ENCODE results near the gene CDKN2AIPNL.
"Not testable (repeated sequence)": the region's sequence is repeated elsewhere in the genome, so short reads cannot be mapped to it uniquely, and the experiment has no call there.

Gene CDKN2AIPNL

DNA sequence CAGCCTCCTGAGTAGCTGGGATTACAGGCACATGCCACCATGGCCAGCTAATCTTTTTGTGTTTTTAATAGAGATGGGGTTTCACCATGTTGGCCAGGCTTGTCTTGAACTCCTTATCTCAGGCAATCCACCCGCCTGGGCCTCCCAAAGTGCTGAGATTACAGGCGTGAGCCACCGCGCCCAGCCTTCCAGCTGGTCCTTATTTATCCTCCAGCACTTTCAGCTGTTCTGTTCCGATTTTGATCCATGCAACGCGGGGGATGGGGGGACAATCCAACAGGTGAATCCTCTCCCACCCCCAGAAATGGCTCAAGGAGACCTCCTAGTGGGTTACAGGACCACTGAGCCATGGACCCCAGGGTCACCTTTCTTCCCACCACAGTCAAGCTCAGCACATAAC, 14.7 kb upstream of the CDKN2AIPNL start:
- no peaks in the 10 kb centered on the region for H4K20me1 ChIP-seq (ENCODE audit: insufficient read depth, low read length)
- H3K9me3 ChIP-seq (ENCODE audit: insufficient read depth, low read length, severe bottlenecking): no peaks in the 10 kb centered on the region
- TF ChIP-seq EZH2 (IDR thresholded peaks at IDR 0.05; ENCODE audit: borderline replicate concordance, low read depth, low read length, severe bottlenecking): no peak
- TF ChIP-seq, protein P1, sequence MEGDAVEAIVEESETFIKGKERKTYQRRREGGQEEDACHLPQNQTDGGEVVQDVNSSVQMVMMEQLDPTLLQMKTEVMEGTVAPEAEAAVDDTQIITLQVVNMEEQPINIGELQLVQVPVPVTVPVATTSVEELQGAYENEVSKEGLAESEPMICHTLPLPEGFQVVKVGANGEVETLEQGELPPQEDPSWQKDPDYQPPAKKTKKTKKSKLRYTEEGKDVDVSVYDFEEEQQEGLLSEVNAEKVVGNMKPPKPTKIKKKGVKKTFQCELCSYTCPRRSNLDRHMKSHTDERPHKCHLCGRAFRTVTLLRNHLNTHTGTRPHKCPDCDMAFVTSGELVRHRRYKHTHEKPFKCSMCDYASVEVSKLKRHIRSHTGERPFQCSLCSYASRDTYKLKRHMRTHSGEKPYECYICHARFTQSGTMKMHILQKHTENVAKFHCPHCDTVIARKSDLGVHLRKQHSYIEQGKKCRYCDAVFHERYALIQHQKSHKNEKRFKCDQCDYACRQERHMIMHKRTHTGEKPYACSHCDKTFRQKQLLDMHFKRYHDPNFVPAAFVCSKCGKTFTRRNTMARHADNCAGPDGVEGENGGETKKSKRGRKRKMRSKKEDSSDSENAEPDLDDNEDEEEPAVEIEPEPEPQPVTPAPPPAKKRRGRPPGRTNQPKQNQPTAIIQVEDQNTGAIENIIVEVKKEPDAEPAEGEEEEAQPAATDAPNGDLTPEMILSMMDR (IDR thresholded peaks at IDR 0.05; ENCODE audit: borderline replicate concordance, extremely low read depth, low read length, poor library complexity, severe bottlenecking): no peak
- H3K9ac ChIP-seq (ENCODE audit: low read depth, low read length): no peak overlapping the region
- H3K27ac ChIP-seq (ENCODE audit: low read length): no peak overlapping the region
- peaks cover 15% of the 10 kb centered on the region for H3K27me3 ChIP-seq (ENCODE audit: insufficient read depth, low read length, poor library complexity)
- H3K79me2 ChIP-seq (ENCODE audit: insufficient read depth, low read length): no peaks in the 10 kb centered on the region
- ATAC-seq (ENCODE audit: insufficient read depth, low read depth) (no peak), DNase-seq (no peak)
- no peak overlapping the region for H3K4me2 ChIP-seq (ENCODE audit: insufficient read depth, low read length)
- H3K4me3 ChIP-seq (ENCODE audit: low read depth in 1 of 2, low read length in 2 of 2): no peak overlapping the region
- H3K4me1 ChIP-seq (ENCODE audit: insufficient read depth, low read length): no peaks in the 10 kb centered on the region
- H2AFZ ChIP-seq (ENCODE audit: low read depth, low read length): no peak overlapping the region
- no peaks in the 10 kb centered on the region for H3K36me3 ChIP-seq (ENCODE audit: insufficient read depth, low read length)

- Histone ChIP-seq H2AFZ (ENCODE audit: low read depth, low read length) (no peak overlapping the region), H4K20me1 (ENCODE audit: insufficient read depth, low read length) (no peaks in the 10 kb centered on the region), H3K4me3 (ENCODE audit: low read depth in 1 of 2, low read length in 2 of 2) (no peak overlapping the region), H3K9me3 (ENCODE audit: insufficient read depth, low read length, severe bottlenecking) (no peaks in the 10 kb centered on the region), H3K27ac (ENCODE audit: low read length) (no peak overlapping the region), H3K27me3 (ENCODE audit: insufficient read depth, low read length, poor library complexity) (peaks cover 2% of the 10 kb centered on the region), H3K4me1 (ENCODE audit: insufficient read depth, low read length) (no peaks in the 10 kb centered on the region), H3K4me2 (ENCODE audit: insufficient read depth, low read length) (no peak overlapping the region), H3K79me2 (ENCODE audit: insufficient read depth, low read length) (no peaks in the 10 kb centered on the region), H3K9ac (ENCODE audit: low read depth, low read length) (no peak overlapping the region), H3K36me3 (ENCODE audit: insufficient read depth, low read length) (no peaks in the 10 kb centered on the region)
- no peak for TF ChIP-seq EZH2 (IDR thresholded peaks at IDR 0.05; ENCODE audit: borderline replicate concordance, low read depth, low read length, severe bottlenecking)
- TF ChIP-seq, protein P1 (IDR thresholded peaks at IDR 0.05; ENCODE audit: borderline replicate concordance, extremely low read depth, low read length, poor library complexity, severe bottlenecking): no peak
- no peak for ATAC-seq (ENCODE audit: insufficient read depth, low read depth)
- no peak for DNase-seq
These were observed 11.7 kb upstream of the CDKN2AIPNL start for GRCh38 chr5:134423376-134423775.

GRCh38 chr5:134422791-134423365, 11.2 kb upstream of the CDKN2AIPNL start:
- Histone ChIP-seq H3K27ac (ENCODE audit: low read length) (no peak overlapping the region), H2AFZ (ENCODE audit: low read depth, low read length) (no peak overlapping the region), H3K27me3 (ENCODE audit: insufficient read depth, low read length, poor library complexity) (peaks cover 2% of the 10 kb centered on the region), H3K4me2 (ENCODE audit: insufficient read depth, low read length) (no peak overlapping the region), H4K20me1 (ENCODE audit: insufficient read depth, low read length) (no peaks in the 10 kb centered on the region), H3K36me3 (ENCODE audit: insufficient read depth, low read length) (no peaks in the 10 kb centered on the region), H3K4me3 (ENCODE audit: low read depth in 1 of 2, low read length in 2 of 2) (no peak overlapping the region), H3K79me2 (ENCODE audit: insufficient read depth, low read length) (no peaks in the 10 kb centered on the region), H3K4me1 (ENCODE audit: insufficient read depth, low read length) (no peaks in the 10 kb centered on the region), H3K9ac (ENCODE audit: low read depth, low read length) (no peak overlapping the region), H3K9me3 (ENCODE audit: insufficient read depth, low read length, severe bottlenecking) (no peaks in the 10 kb centered on the region)
- ATAC-seq (ENCODE audit: insufficient read depth, low read depth): no peak
- TF ChIP-seq, protein P1 (IDR thresholded peaks at IDR 0.05; ENCODE audit: borderline replicate concordance, extremely low read depth, low read length, poor library complexity, severe bottlenecking): no peak
- no peak for TF ChIP-seq EZH2 (IDR thresholded peaks at IDR 0.05; ENCODE audit: borderline replicate concordance, low read depth, low read length, severe bottlenecking)
- no peak for DNase-seq

- not testable (repeated sequence) for H3K9ac ChIP-seq (ENCODE audit: low read depth, low read length); H3K9me3 ChIP-seq (ENCODE audit: insufficient read depth, low read length, severe bottlenecking); H3K27ac ChIP-seq (ENCODE audit: low read length); H3K4me3 ChIP-seq (ENCODE audit: low read depth in 1 of 2, low read length in 2 of 2); H3K4me2 ChIP-seq (ENCODE audit: insufficient read depth, low read length); DNase-seq; H4K20me1 ChIP-seq (ENCODE audit: insufficient read depth, low read length); H3K4me1 ChIP-seq (ENCODE audit: insufficient read depth, low read length); H3K36me3 ChIP-seq (ENCODE audit: insufficient read depth, low read length); H3K27me3 ChIP-seq (ENCODE audit: insufficient read depth, low read length, poor library complexity); H2AFZ ChIP-seq (ENCODE audit: low read depth, low read length); H3K79me2 ChIP-seq (ENCODE audit: insufficient read depth, low read length); ATAC-seq (ENCODE audit: insufficient read depth, low read depth)
These were observed 9.4 kb upstream of the CDKN2AIPNL start for GRCh38 chr5:134421038-134421437.

Data from DND-41 (cell line).